GM03348 (cell line): ENCODE measurements around the gene RBM34.
"Not testable (repeated sequence)": the region's sequence is repeated elsewhere in the genome, so short reads cannot be mapped to it uniquely, and the experiment has no call there.

Source experiments
- DNase-seq: peaks from one replicate; pipeline ENCODE4 v3.0.0; 2012; ENCODE audit warnings: low spot score

The RBM34 gene

GRCh38 chr1:235091319-235092044, 69.6 kb downstream of the RBM34 start:
- not testable (repeated sequence) for DNase-seq

GRCh38 chr1:235090406-235091069, 70.5 kb downstream of the RBM34 start:
- no peak for DNase-seq

- DNase-seq, result no peak
These were observed 72.1 kb downstream of the RBM34 start for GRCh38 chr1:235088907-235089306.

GRCh38 chr1:235088430-235088829, 72.6 kb downstream of the RBM34 start:
- DNase-seq, result no peak

GRCh38 chr1:235087906-235088305, 73.1 kb downstream of the RBM34 start:
- DNase-seq, result no peak

- not testable (repeated sequence) for DNase-seq
These were observed 75.5 kb downstream of the RBM34 start for GRCh38 chr1:235085411-235086117.
